Colon (tissue), 2 donors: ENCODE data around the gene UNK.
"Not testable (repeated sequence)": the region's sequence is repeated elsewhere in the genome, so short reads cannot be mapped to it uniquely, and the experiment has no call there.

Experiments used
- FAIRE-seq: peaks from 2 replicates; lab custom pipeline; 2012; peaks lifted over from hg19 to GRCh38; lab: Jason Lieb, UNC
- donor health status: control.
- donor health status: control.

Gene UNK

GRCh38 chr17:75806822-75807500 is 22.4 kb downstream of the UNK start:
- no peak for FAIRE-seq

- no peak for FAIRE-seq
These were observed 23.3 kb downstream of the UNK start for GRCh38 chr17:75807861-75808260.

- no peak for FAIRE-seq
These were observed 23.9 kb downstream of the UNK start for GRCh38 chr17:75808549-75808904.

- no peak for FAIRE-seq
These were observed 24.5 kb downstream of the UNK start for GRCh38 chr17:75808905-75809621.

GRCh38 chr17:75809631-75810111 is 25.1 kb downstream of the UNK start:
- FAIRE-seq, result no peak

GRCh38 chr17:75810216-75810615 is 25.6 kb downstream of the UNK start:
- no peak for FAIRE-seq

- FAIRE-seq, result not testable (repeated sequence)
These were observed 26.1 kb downstream of the UNK start for GRCh38 chr17:75810756-75811155.

- FAIRE-seq, result no peak
These were observed 26.6 kb downstream of the UNK start for GRCh38 chr17:75811174-75811573.

GRCh38 chr17:75812096-75813013 is 27.7 kb downstream of the UNK start:
- FAIRE-seq, result no peak

GRCh38 chr17:75813081-75814020 is 28.7 kb downstream of the UNK start:
- no peak for FAIRE-seq

GRCh38 chr17:75814021-75814395 is 29.4 kb downstream of the UNK start:
- no peak for FAIRE-seq

GRCh38 chr17:75814900-75815373 is 30.3 kb downstream of the UNK start:
- FAIRE-seq, result no peak

GRCh38 chr17:75815399-75815798 is 30.8 kb downstream of the UNK start:
- FAIRE-seq, result no peak

- FAIRE-seq, result no peak
These were observed 32.1 kb downstream of the UNK start for GRCh38 chr17:75816693-75817092.

GRCh38 chr17:75817571-75817970 is 33.0 kb downstream of the UNK start:
- no peak for FAIRE-seq

GRCh38 chr17:75818326-75818885 is 33.8 kb downstream of the UNK start:
- no peak for FAIRE-seq

- FAIRE-seq, result no peak
These were observed 34.5 kb downstream of the UNK start for GRCh38 chr17:75819116-75819515.

GRCh38 chr17:75819678-75820077 is 35.1 kb downstream of the UNK start:
- no peak for FAIRE-seq

GRCh38 chr17:75820094-75821080 is 35.8 kb downstream of the UNK start:
- FAIRE-seq, result no peak

- no peak for FAIRE-seq
These were observed 36.9 kb downstream of the UNK start for GRCh38 chr17:75821552-75821951.
